ENCODE data around the gene PTPN12.

GRCh38 chr7:77497079-77497478, 40.0 kb upstream of the PTPN12 start:
- TF ChIP-seq, protein P1, sequence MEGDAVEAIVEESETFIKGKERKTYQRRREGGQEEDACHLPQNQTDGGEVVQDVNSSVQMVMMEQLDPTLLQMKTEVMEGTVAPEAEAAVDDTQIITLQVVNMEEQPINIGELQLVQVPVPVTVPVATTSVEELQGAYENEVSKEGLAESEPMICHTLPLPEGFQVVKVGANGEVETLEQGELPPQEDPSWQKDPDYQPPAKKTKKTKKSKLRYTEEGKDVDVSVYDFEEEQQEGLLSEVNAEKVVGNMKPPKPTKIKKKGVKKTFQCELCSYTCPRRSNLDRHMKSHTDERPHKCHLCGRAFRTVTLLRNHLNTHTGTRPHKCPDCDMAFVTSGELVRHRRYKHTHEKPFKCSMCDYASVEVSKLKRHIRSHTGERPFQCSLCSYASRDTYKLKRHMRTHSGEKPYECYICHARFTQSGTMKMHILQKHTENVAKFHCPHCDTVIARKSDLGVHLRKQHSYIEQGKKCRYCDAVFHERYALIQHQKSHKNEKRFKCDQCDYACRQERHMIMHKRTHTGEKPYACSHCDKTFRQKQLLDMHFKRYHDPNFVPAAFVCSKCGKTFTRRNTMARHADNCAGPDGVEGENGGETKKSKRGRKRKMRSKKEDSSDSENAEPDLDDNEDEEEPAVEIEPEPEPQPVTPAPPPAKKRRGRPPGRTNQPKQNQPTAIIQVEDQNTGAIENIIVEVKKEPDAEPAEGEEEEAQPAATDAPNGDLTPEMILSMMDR (IDR thresholded peaks at IDR 0.05) = no peak
- TF ChIP-seq POLR2AphosphoS5 (IDR thresholded peaks at IDR 0.05) (no peak), POLR2A (IDR thresholded peaks at IDR 0.05) (no peak), EP300 (IDR thresholded peaks at IDR 0.05) (no peak)
